BLaER1 treated with 17β-estradiol and CSF1 and Interleukin-3, amounts not matched to agents 10 nM and 100 nM (cell line): ENCODE results near the gene AP2A2.
A peak's percentile ranks its signal among the peaks of the same experiment; 100 is the strongest.

Source experiments
- H3K27ac ChIP-seq, 11 experiments: shearing (Covaris generic); formaldehyde crosslinking; 2 replicates each; pipeline ENCODE4 v1.8.1; 2022
- H3K27me3 ChIP-seq, 11 experiments: shearing (Covaris generic); formaldehyde crosslinking; 2 replicates each; pipeline ENCODE4 v1.8.1; 2022
- H3K36me3 ChIP-seq, 11 experiments: shearing (Covaris generic); formaldehyde crosslinking; 2 replicates each; pipeline ENCODE4 v1.8.1; 2022
- H3K4me1 ChIP-seq, 10 experiments: shearing (Covaris generic); formaldehyde crosslinking; 2 replicates each; pipeline ENCODE4 v1.8.1; 2022
- H3K4me2 ChIP-seq, 11 experiments: shearing (Covaris generic); formaldehyde crosslinking; 2 replicates each; pipeline ENCODE4 v1.8.1; 2022
- H3K4me3 ChIP-seq, 10 experiments: shearing (Covaris generic); formaldehyde crosslinking; 2 replicates each; pipeline ENCODE4 v1.8.1; 2022
- H3K9ac ChIP-seq, 11 experiments: shearing (Covaris generic); formaldehyde crosslinking; 2 replicates each; pipeline ENCODE4 v1.8.1; 2022
- H3K9me3 ChIP-seq, 11 experiments: shearing (Covaris generic); formaldehyde crosslinking; replicated peaks in 1 of 11; 2 replicates each; pipeline ENCODE4 v1.8.1; 2022
- H4K20me1 ChIP-seq, 11 experiments: shearing (Covaris generic); formaldehyde crosslinking; 2 replicates each; pipeline ENCODE4 v1.8.1; 2022
- Cebpa-rat ChIP-seq, 11 experiments: shearing (Covaris generic); IDR thresholded peaks; 2 replicates each; pipeline ENCODE4 v1.8.1; 2022

Gene AP2A2

GRCh38 chr11:993632-994167 lies 68.0 kb downstream of the AP2A2 start:
- Histone ChIP-seq H3K36me3 (peaks cover 44 to 94% (median 63%) of the 10 kb centered on the region in 11 experiments), H3K4me2 (peak overlapping the region in 2 of 11 experiments; percentile 50 to 68; a peak in 3 of 22 replicates)

DNA sequence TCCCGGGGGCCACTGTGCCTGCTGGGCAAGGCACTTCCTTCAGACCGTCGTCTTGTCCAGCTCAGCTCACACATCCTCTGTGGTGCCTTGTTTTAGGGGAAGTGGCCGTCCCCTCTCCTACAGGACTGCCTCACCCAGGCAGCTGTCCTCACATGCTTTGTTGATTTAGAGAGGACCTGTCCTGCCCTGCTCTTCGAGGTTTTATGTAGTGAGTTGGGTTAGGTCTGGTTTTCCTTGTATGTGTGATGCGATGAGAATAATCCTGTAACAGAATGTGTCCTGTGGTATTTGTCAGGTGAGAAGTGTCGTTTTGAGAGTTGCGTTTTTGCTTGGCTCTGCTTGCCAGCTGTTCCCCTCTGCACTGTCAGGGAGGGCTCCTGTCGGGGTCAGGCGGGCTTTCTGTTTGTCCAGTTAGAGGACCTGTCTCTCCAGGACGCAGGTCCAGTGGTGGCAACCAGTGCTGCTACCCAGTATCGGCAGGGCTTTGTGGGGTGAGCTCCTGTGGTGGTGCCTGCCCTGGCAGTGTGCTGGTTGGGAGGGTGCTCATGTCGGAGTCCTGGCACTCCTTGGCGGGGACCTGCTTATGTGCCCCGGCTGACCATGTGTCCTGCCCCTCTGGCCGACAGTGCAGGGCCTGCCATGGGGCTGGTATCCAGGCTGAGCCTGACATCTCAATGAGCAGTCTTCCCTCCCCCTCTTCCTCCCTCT lies 69.5 kb downstream of the AP2A2 start:
- peaks cover 18 to 61% (median 43%) of the 10 kb centered on the region in 10 experiments for H3K4me1 ChIP-seq
- H3K4me3 ChIP-seq: no peak overlapping the region
- peak overlapping the region in 9 of 11 experiments; percentile 8 to 81 (median 50); a peak in 13 of 22 replicates for H3K4me2 ChIP-seq
- no peaks in the 10 kb centered on the region for H3K27me3 ChIP-seq
- peak overlapping the region in 7 of 11 experiments; percentile 19 to 77 (median 52); a peak in 17 of 22 replicates for H3K27ac ChIP-seq
- no peak for TF ChIP-seq Cebpa-rat (IDR thresholded peaks at IDR 0.05)
- H3K9ac ChIP-seq: no peak overlapping the region; a peak in 3 of 22 replicates
- H3K9me3 ChIP-seq: no peaks in the 10 kb centered on the region
- H4K20me1 ChIP-seq: peaks cover 4 to 95% (median 38%) of the 10 kb centered on the region in 11 experiments; a peak in 17 of 22 replicates
- H3K36me3 ChIP-seq: peaks cover 38 to 93% (median 55%) of the 10 kb centered on the region in 11 experiments

More at GRCh38 chr11:993632-994167, 68.0 kb downstream of the AP2A2 start:
- H3K27me3 ChIP-seq: no peaks in the 10 kb centered on the region
- TF ChIP-seq Cebpa-rat (IDR thresholded peaks at IDR 0.05): no peak
- peaks cover 18 to 46% (median 34%) of the 10 kb centered on the region in 10 experiments for H3K4me1 ChIP-seq
- H3K9ac ChIP-seq: 0 out of 22 replicates have a peak overlapping the region, but pooled peaks of 1 of the 11 experiments have one; percentile 20
- H3K4me3 ChIP-seq: no peak overlapping the region
- H3K27ac ChIP-seq: peak overlapping the region in 1 of 11 experiments; percentile 77; a peak in 2 of 22 replicates
- peaks cover 4 to 97% (median 45%) of the 10 kb centered on the region in 11 experiments; a peak in 18 of 22 replicates for H4K20me1 ChIP-seq
- no peaks in the 10 kb centered on the region for H3K9me3 ChIP-seq

- no peaks in the 10 kb centered on the region for H3K9me3 ChIP-seq
- H3K4me2 ChIP-seq: peak overlapping the region; percentile 33 to 81 (median 64); a peak in 20 of 22 replicates
- H3K4me3 ChIP-seq: no peak overlapping the region
- no peak for TF ChIP-seq Cebpa-rat (IDR thresholded peaks at IDR 0.05)
- H3K4me1 ChIP-seq: peaks cover 23 to 67% (median 50%) of the 10 kb centered on the region in 10 experiments
- peak overlapping the region in 8 of 11 experiments; percentile 3 to 63 (median 40); a peak in 12 of 22 replicates for H3K9ac ChIP-seq
- peaks cover 4 to 96% (median 37%) of the 10 kb centered on the region in 11 experiments; a peak in 17 of 22 replicates for H4K20me1 ChIP-seq
- peak overlapping the region in 8 of 11 experiments; percentile 24 to 77 (median 56); a peak in 15 of 22 replicates for H3K27ac ChIP-seq
- peaks cover 38 to 95% (median 58%) of the 10 kb centered on the region in 11 experiments for H3K36me3 ChIP-seq
- H3K27me3 ChIP-seq: no peaks in the 10 kb centered on the region
Observed at GRCh38 chr11:995752-996420, 70.2 kb downstream of the AP2A2 start.

GRCh38 chr11:996681-997080 lies 71.0 kb downstream of the AP2A2 start:
- H3K9ac ChIP-seq: peak overlapping the region in 7 of 11 experiments; percentile 3 to 63 (median 51); a peak in 9 of 22 replicates
- peak overlapping the region in 8 of 11 experiments; percentile 24 to 77 (median 56); a peak in 13 of 22 replicates for H3K27ac ChIP-seq
- peaks cover 46 to 95% (median 65%) of the 10 kb centered on the region in 11 experiments for H3K36me3 ChIP-seq
- H3K4me2 ChIP-seq: peak overlapping the region; percentile 33 to 81 (median 64); a peak in 20 of 22 replicates
- no peaks in the 10 kb centered on the region for H3K27me3 ChIP-seq
- TF ChIP-seq Cebpa-rat (IDR thresholded peaks at IDR 0.05): no peak
- peaks cover 4 to 96% (median 34%) of the 10 kb centered on the region in 11 experiments; a peak in 19 of 22 replicates for H4K20me1 ChIP-seq
- H3K4me3 ChIP-seq: no peak overlapping the region
- no peaks in the 10 kb centered on the region for H3K9me3 ChIP-seq
- peaks cover 31 to 75% (median 58%) of the 10 kb centered on the region in 10 experiments for H3K4me1 ChIP-seq

DNA sequence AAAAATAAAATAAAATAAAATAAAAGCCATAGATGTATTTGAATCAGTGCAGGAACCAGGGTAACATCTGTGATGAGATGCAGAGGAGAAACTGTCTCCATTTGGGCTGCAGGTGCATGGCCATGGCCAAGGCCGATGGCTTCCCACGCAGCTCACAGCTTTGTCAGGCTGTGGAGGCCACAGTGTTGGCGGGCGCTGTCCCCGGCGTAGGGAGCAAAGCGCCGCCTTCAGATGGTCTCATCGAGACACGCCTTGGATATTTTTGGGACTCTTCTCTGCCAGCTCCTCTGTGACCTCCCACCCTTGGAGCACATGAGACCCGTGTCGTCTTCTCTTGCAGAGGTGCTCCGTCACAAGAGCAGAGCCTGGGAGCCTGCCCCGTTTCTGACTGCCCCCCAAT lies 72.2 kb downstream of the AP2A2 start:
- Histone ChIP-seq H3K4me3 (no peak overlapping the region), H3K4me1 (peaks cover 43 to 82% (median 70%) of the 10 kb centered on the region in 10 experiments), H3K27me3 (no peaks in the 10 kb centered on the region), H4K20me1 (peaks cover 4 to 96% (median 35%) of the 10 kb centered on the region in 11 experiments; a peak in 20 of 22 replicates), H3K4me2 (peak overlapping the region in 2 of 11 experiments; percentile 69 to 78; a peak in 3 of 22 replicates), H3K9me3 (no peaks in the 10 kb centered on the region), H3K9ac (no peak overlapping the region), H3K27ac (no peak overlapping the region), H3K36me3 (peaks cover 47 to 95% (median 65%) of the 10 kb centered on the region in 11 experiments)
- TF ChIP-seq Cebpa-rat (IDR thresholded peaks at IDR 0.05): no peak

- H3K4me2 ChIP-seq: peak overlapping the region in 4 of 11 experiments; percentile 19 to 29 (median 26); a peak in 5 of 22 replicates
Observed at GRCh38 chr11:999009-999408, 73.3 kb downstream of the AP2A2 start.

DNA sequence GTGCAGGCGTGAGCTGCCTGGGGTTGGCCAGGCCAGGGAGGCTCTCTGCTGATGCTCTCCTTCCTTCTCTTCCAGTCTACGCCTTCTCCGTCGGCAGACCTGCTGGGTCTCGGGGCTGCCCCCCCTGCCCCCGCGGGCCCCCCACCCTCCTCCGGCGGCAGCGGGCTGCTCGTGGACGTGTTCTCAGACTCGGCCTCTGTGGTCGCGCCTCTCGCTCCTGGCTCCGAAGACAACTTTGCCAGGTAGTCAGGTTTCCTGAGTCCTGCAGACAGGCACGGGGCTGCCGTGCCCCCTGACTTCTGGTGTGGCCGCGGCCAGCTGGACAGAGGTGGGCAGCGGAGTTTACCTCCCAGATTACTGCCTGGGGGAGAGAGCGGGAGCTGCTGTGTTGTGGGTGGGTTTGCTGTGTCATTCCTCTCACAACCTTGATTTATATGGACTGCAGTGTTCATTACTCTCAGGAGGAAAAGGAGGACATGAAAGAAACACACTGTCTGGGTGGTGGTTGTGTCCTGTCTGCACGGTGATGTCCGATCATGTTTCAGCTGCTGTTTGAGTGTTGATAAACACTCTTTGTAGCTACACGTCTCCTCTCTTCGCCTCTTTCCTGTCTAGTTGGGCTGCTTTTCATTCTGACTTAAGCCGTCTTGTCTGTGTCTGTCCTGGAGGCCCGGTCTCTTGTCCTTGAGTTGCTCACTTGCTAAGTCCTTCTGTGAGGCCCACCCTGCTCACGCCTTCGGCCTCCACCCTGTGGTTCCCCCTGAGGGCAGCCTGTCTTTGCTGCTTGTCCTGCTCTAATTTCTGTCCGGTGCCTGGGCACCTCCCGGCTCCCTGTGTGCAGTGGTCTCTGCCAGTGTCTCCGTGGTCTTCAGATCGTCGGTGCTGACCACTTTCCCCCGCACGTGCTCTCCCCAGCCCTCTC lies 74.9 kb downstream of the AP2A2 start:
- H3K9ac ChIP-seq: peak overlapping the region in 8 of 11 experiments; percentile 1 to 67 (median 42); a peak in 12 of 22 replicates
- TF ChIP-seq Cebpa-rat (IDR thresholded peaks at IDR 0.05): no peak
- no peak overlapping the region for H3K4me3 ChIP-seq
- peaks cover 4 to 96% (median 57%) of the 10 kb centered on the region in 11 experiments; a peak in 20 of 22 replicates for H4K20me1 ChIP-seq
- H3K27ac ChIP-seq: peak overlapping the region in 8 of 11 experiments; percentile 27 to 74 (median 57); a peak in 15 of 22 replicates
- peaks cover 32 to 97% (median 77%) of the 10 kb centered on the region in 10 experiments for H3K4me1 ChIP-seq
- peaks cover 0 to 9% (median 0%) of the 10 kb centered on the region in 11 experiments; a peak in 2 of 22 replicates for H3K27me3 ChIP-seq
- no peaks in the 10 kb centered on the region for H3K9me3 ChIP-seq
- peak overlapping the region; percentile 38 to 95 (median 75) for H3K4me2 ChIP-seq
- peaks cover 42 to 96% (median 59%) of the 10 kb centered on the region in 11 experiments; a peak in 21 of 22 replicates for H3K36me3 ChIP-seq

More at GRCh38 chr11:999009-999408, 73.3 kb downstream of the AP2A2 start:
- H3K27me3 ChIP-seq: no peaks in the 10 kb centered on the region
- H3K4me1 ChIP-seq: peaks cover 38 to 93% (median 78%) of the 10 kb centered on the region in 10 experiments
- no peak overlapping the region for H3K4me3 ChIP-seq
- TF ChIP-seq Cebpa-rat (IDR thresholded peaks at IDR 0.05): no peak
- H3K36me3 ChIP-seq: peaks cover 44 to 95% (median 62%) of the 10 kb centered on the region in 11 experiments
- H3K9ac ChIP-seq: no peak overlapping the region
- H4K20me1 ChIP-seq: peaks cover 4 to 96% (median 41%) of the 10 kb centered on the region in 11 experiments; a peak in 20 of 22 replicates
- H3K9me3 ChIP-seq: no peaks in the 10 kb centered on the region
- no peak overlapping the region for H3K27ac ChIP-seq
